ENCODE results near the gene ABCA2.

DNA sequence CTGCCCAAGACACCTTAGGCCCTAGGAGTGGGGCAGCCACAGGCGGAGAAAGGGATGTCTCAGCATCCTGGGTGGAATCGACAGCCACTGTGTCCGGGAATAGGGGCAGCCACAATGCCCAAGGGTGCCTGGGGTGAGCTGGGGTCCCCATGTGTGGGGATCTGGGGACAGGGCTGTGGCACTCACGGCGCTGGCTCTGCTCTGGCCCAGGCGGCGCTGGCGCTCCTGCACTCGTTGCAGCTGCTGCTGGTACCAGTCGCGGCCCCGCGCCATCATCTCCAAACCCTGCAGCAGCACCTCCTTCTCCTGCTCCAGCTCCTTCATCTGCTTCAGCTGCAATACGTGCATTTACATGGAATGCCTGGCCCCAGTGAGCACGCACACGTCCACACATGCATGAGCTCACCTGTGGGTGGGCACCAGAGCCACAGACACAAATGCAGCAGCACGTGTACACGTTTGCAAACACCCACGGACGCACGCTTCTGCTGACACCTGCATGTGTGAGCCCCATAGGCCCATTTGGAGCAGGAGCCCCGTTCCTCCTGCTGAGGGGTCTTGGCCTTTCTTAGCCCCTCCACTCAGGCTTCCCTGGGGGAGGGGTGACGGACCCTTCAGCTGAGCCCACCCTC, 37.4 kb upstream of the ABCA2 start:
- no peak for TF ChIP-seq EZH2 (IDR thresholded peaks at IDR 0.05)
- TF ChIP-seq CTCF (IDR thresholded peaks at IDR 0.05), result no peak
- no peak for TF ChIP-seq EZH2phosphoT487 (IDR thresholded peaks at IDR 0.05)
